GM21619 (cell line): ENCODE measurements around the gene EEPD1.
"Not testable (repeated sequence)": the region's sequence is repeated elsewhere in the genome, so short reads cannot be mapped to it uniquely, and the experiment has no call there.

Experiments
- ATAC-seq: cut with Tn5 transposase; IDR thresholded peaks from one replicate; pipeline ENCODE4 v1.9.1; 2021; ENCODE audit not compliant: unreplicated experiment

The EEPD1 gene

DNA sequence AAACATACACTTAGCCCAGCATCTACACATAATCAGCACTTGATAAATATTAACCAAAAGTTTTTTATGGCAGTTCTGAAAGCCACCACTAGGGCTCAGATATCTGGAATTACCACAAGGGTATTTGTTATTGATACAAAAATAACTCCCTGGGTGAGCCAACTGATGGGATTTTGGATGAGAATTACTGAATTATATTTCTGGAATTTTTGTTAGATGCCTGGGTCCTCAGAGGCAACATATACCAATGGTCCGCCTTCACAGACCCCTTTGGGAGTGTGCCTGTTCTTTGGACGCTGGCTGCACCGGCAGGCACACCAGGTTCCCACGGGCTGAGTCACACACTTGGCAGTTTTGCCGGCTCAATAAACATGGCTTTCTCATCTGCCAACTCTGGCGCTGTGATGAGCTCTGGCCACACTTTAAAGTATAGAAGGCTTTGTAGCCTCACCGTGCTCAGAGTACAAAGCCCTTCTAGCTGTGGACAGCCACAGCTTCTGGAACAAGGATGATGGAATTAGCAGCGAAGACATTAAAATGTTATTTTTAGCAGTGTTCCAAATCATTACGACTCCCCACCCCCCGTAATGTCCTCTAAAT is 24.5 kb upstream of the EEPD1 start:
- no peak for ATAC-seq

GRCh38 chr7:36129048-36129534 is 24.0 kb upstream of the EEPD1 start:
- ATAC-seq: no peak

DNA sequence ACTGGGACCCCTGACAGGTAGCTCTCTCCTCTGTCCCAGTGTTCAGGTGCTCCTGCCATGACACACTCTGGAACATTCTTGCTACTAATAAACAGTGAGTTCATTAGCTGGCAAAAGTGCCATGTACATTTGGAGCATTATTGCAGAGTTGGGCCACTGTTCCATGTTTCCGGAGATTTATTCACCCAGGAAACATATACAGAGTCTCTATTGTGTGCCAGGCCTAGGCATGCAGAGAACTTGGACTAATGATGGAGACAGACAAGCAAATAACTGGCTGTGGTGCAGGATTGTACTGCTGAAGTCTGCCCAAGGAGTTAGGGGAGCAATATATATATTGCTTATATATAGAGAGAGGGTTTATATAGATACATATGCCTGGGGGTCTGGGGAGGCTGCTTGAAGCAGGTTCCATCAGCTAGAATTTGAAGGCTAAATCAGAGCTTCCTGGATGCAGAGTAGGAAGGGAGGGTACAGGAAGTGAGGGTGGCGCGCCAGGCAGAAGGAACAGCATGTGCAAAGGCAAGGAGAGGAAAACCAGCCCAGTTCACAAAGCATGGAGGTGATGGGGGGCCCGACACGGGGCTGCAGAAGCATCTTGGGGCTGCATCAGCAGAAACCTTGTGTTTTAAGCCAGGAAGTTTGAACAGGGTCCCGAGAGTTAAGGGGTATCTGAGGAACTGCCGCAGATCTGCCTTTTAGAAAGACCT is 22.7 kb upstream of the EEPD1 start:
- no peak for ATAC-seq

- no peak for ATAC-seq
Measured at GRCh38 chr7:36131026-36131425, 22.0 kb upstream of the EEPD1 start.

- no peak for ATAC-seq
Measured at GRCh38 chr7:36131499-36131898, 21.6 kb upstream of the EEPD1 start.

- no peak for ATAC-seq
Measured at GRCh38 chr7:36132012-36132411, 21.0 kb upstream of the EEPD1 start.

DNA sequence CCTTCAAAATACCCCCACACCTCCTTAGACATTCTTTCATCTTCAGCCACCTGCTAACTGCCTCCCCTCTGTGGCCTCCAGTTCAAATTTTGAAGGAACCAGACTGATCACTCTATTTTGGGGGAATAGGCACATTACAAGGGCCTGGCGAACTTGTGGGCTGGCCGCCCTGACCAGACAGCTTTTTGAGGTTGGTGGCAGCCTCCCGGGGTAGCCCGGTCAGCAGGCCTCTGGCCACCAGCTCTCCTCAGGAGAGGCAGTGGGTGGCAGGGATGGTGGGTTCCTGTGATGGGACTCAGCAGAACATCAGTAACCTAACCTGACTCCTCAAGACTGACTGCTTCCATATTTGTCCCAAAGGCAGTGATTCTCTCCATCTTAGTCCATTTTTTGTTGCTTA is 17.4 kb upstream of the EEPD1 start:
- ATAC-seq: no peak

DNA sequence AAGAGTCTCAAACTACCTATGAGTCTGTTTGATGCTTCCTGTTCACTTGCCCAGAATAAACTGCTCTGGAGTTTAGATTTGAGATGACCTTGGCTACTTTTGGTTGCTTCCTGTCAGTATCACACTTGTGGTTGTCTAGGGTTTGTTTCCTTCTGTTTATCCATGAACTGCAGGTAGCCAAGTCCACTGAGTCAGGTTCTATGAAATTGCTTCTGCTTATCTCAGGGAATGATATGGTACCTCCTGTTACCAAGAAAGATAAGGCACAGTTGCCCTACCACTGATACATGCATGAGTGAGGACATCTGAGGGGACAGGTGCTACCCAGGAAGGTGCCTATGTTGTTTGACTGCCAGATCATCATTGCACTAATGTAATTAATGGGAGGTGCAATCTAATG is 15.8 kb upstream of the EEPD1 start:
- ATAC-seq: no peak

DNA sequence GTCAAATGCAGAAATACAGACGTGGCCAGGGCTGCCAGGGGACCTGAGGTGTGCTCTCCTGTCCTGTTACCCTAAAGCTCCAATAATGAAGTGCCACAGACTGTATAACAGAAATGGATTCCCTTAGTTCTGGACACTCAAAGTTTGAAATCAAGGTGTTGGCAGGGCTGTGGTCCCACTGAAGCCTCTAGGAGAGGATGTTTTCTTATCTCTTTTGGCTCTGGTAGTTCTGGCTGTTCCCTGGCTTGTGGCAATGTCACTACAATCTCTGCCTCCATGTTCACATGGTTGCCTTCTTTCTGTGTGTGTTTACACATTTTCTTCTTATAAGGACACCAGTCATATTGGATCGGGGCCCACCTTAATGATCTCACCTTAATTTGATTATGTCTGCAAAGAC is 15.3 kb upstream of the EEPD1 start:
- ATAC-seq: no peak

DNA sequence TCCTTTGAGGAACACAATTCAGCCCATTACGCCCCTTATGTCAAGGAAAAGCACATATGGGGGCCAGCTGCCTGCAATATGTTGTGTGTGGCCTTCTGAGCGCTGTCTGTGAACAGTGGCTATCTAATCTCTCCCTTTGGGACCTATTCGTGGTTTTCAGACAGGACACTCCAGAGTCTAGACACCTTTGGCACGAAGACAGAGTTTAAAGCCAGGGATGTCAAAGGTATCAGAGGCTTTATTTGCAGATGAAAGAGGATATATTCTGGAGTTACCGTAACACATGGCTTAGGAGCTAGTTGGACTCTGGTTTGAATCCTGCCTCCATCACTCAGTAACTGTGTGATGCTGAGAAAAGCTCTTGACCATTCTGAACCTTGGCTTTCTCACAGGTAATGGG is 14.8 kb upstream of the EEPD1 start:
- ATAC-seq: no peak

DNA sequence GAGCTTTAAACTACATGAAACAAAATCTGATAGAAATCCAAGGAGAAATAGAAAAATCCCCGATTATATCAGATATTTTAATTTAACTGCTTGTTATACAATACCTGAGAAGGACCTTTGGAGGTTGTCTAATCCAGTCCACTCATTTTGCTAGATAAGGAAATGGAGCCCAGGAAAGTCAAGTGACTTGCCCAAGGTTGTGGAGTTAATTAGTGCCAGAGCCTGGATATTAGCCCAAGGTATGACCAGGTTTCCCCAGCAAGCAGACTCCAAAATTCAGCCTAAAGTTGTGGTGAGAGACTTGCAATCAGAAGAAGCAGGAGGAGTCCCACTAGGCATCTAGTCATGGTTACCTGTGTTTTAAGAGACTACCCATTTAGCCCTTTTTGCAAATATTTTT is 11.7 kb upstream of the EEPD1 start:
- no peak for ATAC-seq

GRCh38 chr7:36141850-36142249 is 11.2 kb upstream of the EEPD1 start:
- no peak for ATAC-seq

GRCh38 chr7:36144189-36144588 is 8.9 kb upstream of the EEPD1 start:
- no peak for ATAC-seq

GRCh38 chr7:36145686-36146085 is 7.4 kb upstream of the EEPD1 start:
- no peak for ATAC-seq

DNA sequence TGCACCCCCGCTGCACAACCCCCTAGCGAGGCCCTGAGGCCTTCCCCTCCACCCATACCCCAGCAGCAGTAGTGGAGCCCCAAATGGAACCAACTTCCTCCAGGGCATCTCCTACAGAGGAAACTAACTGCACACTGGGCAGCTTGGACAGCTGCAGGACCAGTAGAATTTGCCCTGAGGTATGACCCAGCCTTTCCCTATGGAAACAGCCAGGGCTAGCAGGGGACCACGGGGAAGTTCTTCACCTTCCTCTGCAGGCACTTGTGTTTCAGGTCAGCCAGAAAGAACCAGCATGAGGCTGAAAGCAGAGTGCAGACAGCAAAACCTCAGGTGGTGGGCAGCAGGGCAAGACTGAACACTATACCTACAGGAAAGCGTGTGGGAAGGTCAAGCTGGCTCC is 5.7 kb upstream of the EEPD1 start:
- ATAC-seq: no peak

GRCh38 chr7:36148422-36149065 is 4.5 kb upstream of the EEPD1 start:
- ATAC-seq: no peak

- ATAC-seq: not testable (repeated sequence)
Measured at GRCh38 chr7:36149240-36149639, 3.8 kb upstream of the EEPD1 start.

DNA sequence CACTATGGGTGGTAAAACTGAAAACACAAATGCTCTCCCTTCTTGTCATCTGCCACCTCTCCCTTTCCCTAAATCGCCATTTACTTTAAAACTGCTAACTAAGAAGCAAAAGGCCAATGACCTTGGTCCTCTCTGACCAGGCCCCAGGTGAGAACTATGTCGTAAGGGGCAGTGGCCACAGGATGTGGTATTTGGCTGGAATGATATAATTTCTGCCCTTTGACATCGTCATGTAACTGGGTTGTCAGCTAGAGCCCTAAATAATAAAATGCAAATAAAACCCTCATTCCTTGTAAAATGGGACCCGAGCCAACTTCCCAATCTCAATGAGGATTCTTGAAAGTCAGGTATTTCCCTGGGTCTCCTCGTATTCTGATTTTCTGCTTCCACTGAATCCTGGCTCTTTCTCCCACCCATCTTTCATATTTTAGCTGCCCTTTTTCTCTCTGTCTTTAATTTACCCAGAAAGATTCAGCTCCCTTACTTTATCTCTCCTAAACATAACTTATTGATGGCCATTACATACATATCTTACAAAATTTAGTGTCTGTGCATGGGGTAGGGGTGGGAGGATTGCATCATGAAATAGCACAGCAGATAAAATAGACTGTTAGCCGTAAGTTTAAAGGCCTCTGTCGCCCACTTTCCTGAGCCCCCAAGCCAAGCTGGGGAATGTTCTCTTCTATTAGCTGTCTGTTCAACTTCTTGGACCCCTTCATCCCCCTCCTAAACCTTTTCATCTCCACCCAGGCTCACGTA is 3.2 kb upstream of the EEPD1 start:
- ATAC-seq: no peak

DNA sequence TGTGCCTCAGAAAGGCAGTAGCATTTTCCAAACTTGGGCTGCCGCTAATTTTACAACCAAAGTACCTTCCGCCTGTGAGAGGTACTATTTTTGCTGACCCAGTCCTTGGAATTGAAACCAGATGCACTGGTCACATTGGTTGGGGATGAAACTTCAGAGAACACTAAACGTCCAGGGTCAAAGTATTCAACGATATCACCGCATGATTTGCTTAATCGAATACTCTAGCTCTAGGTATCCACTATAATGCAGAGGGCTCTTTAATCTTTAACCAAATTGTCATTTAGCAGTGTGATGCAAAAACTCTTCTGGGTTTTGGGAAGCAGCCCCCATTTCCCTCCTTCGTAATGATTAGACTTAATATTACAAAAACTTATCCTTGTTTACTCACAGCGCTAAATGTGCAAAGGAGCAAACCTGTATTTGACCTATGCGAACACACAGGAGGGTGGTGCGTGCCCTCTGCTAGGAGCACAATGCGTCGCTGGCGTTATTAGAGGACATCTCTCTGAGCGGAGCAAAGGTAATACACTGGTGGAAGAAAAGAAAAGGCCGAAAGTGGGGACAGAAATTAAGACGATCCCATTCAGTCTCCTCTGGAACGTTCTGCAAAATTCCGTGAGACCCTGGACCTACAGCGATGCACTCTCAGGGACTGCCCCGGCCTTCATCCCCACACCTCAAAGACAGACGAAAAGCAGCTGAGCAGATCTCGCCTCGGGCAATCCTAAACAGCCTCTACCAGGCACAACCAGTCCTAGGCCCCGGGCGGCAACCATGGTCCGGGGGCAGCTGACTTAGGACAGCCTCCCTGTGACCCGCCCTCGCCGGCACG is 916 bp upstream of the EEPD1 start:
- no peak for ATAC-seq

GRCh38 chr7:36153571-36154097 is 580 bp downstream of the EEPD1 start:
- ATAC-seq: peak; percentile 8
